ENCODE data around the gene TAB2. TPM values are rescaled to one million over a fixed set of nuclear protein-coding genes. Genes with fewer than 3 reads are reported as not detected.
"Not testable (repeated sequence)": the region's sequence is repeated elsewhere in the genome, so short reads cannot be mapped to it uniquely, and the experiment has no call there.

The TAB2 gene
- total RNA-seq, 1 experiment from 2014 or later = 52.2 TPM

DNA sequence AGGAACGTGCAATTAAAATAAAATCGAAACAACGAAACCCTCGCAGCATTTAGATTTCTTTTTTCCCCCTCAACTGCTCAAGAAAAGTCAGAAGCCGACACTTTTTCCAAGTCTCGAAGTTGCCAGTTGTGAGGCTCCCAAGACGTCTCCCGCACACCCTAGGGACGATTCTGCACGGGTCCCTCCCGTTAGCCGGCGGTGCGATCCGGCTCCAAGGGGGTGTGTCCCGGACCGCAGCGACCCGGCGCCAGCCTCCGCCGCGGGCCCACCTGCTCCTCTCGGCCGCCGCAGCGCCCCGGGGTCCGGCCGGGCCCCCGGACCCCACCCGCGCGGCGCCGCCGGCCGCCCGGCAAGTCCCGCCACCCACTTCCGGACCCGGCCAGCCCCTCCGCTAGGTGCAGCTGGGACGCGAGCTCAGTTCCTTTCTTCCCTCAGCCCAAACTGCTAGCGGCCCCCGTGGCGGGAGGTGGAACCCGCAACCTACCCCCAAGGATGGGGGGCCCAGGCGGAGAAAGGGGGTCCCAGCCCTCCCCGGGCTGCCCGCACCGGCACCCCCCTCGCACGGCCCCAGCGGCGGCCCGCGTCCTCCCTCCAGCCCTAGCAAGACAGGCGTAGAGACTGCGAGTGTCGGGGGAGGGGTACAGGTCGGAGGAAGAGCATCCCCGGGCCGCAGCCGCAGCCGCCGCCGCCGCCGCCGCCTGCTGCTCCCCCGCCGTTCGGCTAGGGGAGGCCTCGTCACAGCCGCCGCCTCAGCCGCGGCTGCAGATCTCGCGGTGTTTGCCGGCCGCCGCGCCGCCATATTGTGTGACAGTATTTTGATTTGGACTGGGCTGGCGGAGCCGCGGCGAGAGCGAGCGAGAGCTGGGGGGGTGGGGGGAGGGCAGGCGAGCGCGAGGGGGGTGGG is 520 bp upstream of the TAB2 start:
- H3K9me3 ChIP-seq (ENCODE audit: low read depth, low read length, poor library complexity, severe bottlenecking) = no peaks in the 10 kb centered on the region
- H3K27me3 ChIP-seq (replicated peaks; ENCODE audit: insufficient read depth, low read depth, low read length, poor library complexity) = peaks cover 4% of the 10 kb centered on the region
- peak; percentile 96 for DNase-seq (ENCODE audit: low spot score)
- ChIA-PET POLR2A (ENCODE audit: low non-redundant PET) (no interaction called here), CTCF (no interaction called here)
- H3K4me3 ChIP-seq (ENCODE audit: low read depth, low read length, poor library complexity, severe bottlenecking) = peak overlapping the region; percentile 93
- H3K27ac ChIP-seq (ENCODE audit: low read depth, low read length, poor library complexity, severe bottlenecking) = peak overlapping the region; percentile 96
- peaks cover 28% of the 10 kb centered on the region for H3K4me1 ChIP-seq (ENCODE audit: insufficient read depth, low read length, poor library complexity, severe bottlenecking)
- no TSS peak for BruUV-seq (replicated peaks)
- no peaks in the 10 kb centered on the region for H3K36me3 ChIP-seq (ENCODE audit: insufficient read depth, low read length, poor library complexity, severe bottlenecking)
- intact Hi-C loops (cut with micrococcal nuclease; ENCODE audit: unreplicated experiment) = loop anchor here (5.0 kb wide), 1 partner anchor 100 kb away; no protein-coding TSS in a partner anchor
- no peak for TF ChIP-seq EZH2 (IDR thresholded peaks at IDR 0.05; ENCODE audit: borderline replicate concordance, low read depth, low read length, poor library complexity, severe bottlenecking)
- TF ChIP-seq, protein P1, sequence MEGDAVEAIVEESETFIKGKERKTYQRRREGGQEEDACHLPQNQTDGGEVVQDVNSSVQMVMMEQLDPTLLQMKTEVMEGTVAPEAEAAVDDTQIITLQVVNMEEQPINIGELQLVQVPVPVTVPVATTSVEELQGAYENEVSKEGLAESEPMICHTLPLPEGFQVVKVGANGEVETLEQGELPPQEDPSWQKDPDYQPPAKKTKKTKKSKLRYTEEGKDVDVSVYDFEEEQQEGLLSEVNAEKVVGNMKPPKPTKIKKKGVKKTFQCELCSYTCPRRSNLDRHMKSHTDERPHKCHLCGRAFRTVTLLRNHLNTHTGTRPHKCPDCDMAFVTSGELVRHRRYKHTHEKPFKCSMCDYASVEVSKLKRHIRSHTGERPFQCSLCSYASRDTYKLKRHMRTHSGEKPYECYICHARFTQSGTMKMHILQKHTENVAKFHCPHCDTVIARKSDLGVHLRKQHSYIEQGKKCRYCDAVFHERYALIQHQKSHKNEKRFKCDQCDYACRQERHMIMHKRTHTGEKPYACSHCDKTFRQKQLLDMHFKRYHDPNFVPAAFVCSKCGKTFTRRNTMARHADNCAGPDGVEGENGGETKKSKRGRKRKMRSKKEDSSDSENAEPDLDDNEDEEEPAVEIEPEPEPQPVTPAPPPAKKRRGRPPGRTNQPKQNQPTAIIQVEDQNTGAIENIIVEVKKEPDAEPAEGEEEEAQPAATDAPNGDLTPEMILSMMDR (conservative IDR thresholded peaks at IDR 0.05; ENCODE audit: low read depth, low read length) = no peak

DNA sequence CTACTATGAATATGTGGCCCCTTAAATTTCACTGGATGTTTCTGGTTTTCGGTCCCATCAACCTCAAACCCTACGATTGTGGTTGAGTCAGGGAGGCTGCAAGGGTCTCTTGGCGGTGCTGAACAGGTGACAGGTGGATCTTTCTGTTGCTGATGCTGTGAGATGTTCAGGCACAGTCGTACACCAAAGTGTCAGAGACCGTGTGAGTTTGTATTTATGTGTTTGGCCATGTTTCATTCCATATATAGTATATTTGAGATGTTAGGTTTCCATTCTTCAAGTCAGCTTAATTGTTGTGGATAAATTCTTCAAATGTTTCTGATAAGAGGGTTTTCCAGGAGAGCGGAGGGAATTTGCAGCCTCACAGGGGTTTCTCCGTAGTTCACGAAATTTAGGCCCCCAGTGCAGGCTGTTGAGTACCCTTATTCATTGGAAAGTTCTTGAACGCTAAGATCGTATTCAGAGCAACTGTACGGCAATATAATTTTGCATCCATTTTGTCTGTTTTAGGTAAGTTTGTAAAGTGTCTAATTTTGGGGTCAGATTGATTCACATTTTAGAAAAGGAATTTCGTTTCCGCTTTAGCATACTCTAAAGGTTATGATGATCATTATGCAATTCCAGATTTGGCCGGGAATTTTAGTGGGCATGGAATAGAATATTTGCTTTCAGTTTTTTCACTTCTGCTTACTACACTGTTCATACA is 1.2 kb downstream of the TAB2 start:
- DNase-seq (ENCODE audit: low spot score) = peak; percentile 32
- ChIA-PET POLR2A (ENCODE audit: low non-redundant PET) (no interaction called here), CTCF (no interaction called here)
- Histone ChIP-seq H3K27me3 (replicated peaks; ENCODE audit: insufficient read depth, low read depth, low read length, poor library complexity) (peaks cover 4% of the 10 kb centered on the region), H3K9me3 (ENCODE audit: low read depth, low read length, poor library complexity, severe bottlenecking) (no peaks in the 10 kb centered on the region), H3K4me3 (ENCODE audit: low read depth, low read length, poor library complexity, severe bottlenecking) (peak overlapping the region; percentile 93), H3K4me1 (ENCODE audit: insufficient read depth, low read length, poor library complexity, severe bottlenecking) (peaks cover 28% of the 10 kb centered on the region), H3K36me3 (ENCODE audit: insufficient read depth, low read length, poor library complexity, severe bottlenecking) (no peaks in the 10 kb centered on the region), H3K27ac (ENCODE audit: low read depth, low read length, poor library complexity, severe bottlenecking) (peak overlapping the region; percentile 96)
- BruUV-seq (replicated peaks) = TSS peak; percentile 29
- TF ChIP-seq, protein P1 (conservative IDR thresholded peaks at IDR 0.05; ENCODE audit: low read depth, low read length) = no peak
- TF ChIP-seq EZH2 (IDR thresholded peaks at IDR 0.05; ENCODE audit: borderline replicate concordance, low read depth, low read length, poor library complexity, severe bottlenecking) = no peak
- intact Hi-C loops (cut with micrococcal nuclease; ENCODE audit: unreplicated experiment) = loop anchor here (5.0 kb wide), 1 partner anchor 99 kb away; no protein-coding TSS in a partner anchor

DNA sequence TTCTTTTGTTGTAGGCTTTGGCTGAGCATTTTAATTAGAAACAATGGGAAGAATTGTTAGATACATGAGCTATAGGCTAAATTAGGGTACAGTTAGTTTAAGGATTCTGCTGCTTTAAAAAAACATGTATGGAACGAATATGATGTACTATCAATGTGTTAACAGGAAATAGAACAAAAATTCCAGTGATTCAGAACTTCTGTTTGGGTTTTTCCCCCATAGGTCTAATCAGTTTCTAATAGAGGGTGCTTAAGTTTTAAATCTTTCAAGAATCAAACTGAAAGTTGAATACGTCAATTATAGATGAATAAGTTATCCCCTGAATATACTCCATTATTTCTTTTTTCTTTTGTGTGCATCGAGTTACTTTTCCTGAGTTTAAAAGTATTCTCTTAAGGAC is 1.9 kb downstream of the TAB2 start:
- intact Hi-C loops (cut with micrococcal nuclease; ENCODE audit: unreplicated experiment) = loop anchor here (5.0 kb wide), 1 partner anchor 98 kb away; no protein-coding TSS in a partner anchor
- Histone ChIP-seq H3K27me3 (replicated peaks; ENCODE audit: insufficient read depth, low read depth, low read length, poor library complexity) (peaks cover 4% of the 10 kb centered on the region), H3K9me3 (ENCODE audit: low read depth, low read length, poor library complexity, severe bottlenecking) (no peaks in the 10 kb centered on the region), H3K4me3 (ENCODE audit: low read depth, low read length, poor library complexity, severe bottlenecking) (peak overlapping the region; percentile 93), H3K27ac (ENCODE audit: low read depth, low read length, poor library complexity, severe bottlenecking) (peak overlapping the region; percentile 96), H3K4me1 (ENCODE audit: insufficient read depth, low read length, poor library complexity, severe bottlenecking) (peaks cover 31% of the 10 kb centered on the region), H3K36me3 (ENCODE audit: insufficient read depth, low read length, poor library complexity, severe bottlenecking) (no peaks in the 10 kb centered on the region)
- POLR2A ChIA-PET (ENCODE audit: low non-redundant PET) = interaction anchor here (0.7 kb wide), 1 partner anchor 241 kb away, joined by 4 read pairs; no protein-coding TSS in a partner anchor
- BruUV-seq (replicated peaks) = no TSS peak
- CTCF ChIA-PET = no interaction called here
- no peak for DNase-seq (ENCODE audit: low spot score)
- TF ChIP-seq, protein P1 (conservative IDR thresholded peaks at IDR 0.05; ENCODE audit: low read depth, low read length) = no peak
- no peak for TF ChIP-seq EZH2 (IDR thresholded peaks at IDR 0.05; ENCODE audit: borderline replicate concordance, low read depth, low read length, poor library complexity, severe bottlenecking)

DNA sequence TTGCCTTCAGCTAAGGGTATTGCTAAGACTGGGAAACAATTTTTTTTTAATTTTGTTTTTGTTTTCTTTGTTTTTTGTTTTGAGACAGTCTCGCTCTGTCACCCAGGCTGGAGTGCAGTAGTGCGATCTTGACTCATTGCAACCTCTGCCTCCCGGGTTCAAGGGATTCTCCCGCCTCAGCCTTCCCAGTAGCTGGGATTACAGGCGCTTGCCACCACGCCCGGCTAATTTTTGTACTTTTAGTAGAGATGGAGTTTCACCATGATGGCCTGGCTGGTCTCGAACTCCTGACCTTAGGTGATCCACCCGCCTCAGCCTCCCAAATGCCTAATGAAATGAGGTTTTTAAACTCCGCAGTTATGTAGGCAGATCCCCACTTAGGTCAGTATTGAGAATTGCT is 2.5 kb downstream of the TAB2 start:
- H3K27me3 ChIP-seq (replicated peaks; ENCODE audit: insufficient read depth, low read depth, low read length, poor library complexity); H3K36me3 ChIP-seq (ENCODE audit: insufficient read depth, low read length, poor library complexity, severe bottlenecking); POLR2A ChIA-PET (ENCODE audit: low non-redundant PET); H3K27ac ChIP-seq (ENCODE audit: low read depth, low read length, poor library complexity, severe bottlenecking); BruUV-seq (replicated peaks); DNase-seq (ENCODE audit: low spot score); CTCF ChIA-PET; intact Hi-C loops (cut with micrococcal nuclease; ENCODE audit: unreplicated experiment); H3K9me3 ChIP-seq (ENCODE audit: low read depth, low read length, poor library complexity, severe bottlenecking): not testable (repeated sequence)
- H3K4me1 ChIP-seq (ENCODE audit: insufficient read depth, low read length, poor library complexity, severe bottlenecking) = peaks cover 31% of the 10 kb centered on the region
- H3K4me3 ChIP-seq (ENCODE audit: low read depth, low read length, poor library complexity, severe bottlenecking) = peak overlapping the region; percentile 93

Data from A673 (cell line).